Glutamatergic neuron (in vitro differentiated cells): ENCODE results near the gene ATE1. TPM values are rescaled to one million over a fixed set of nuclear protein-coding genes. Genes with fewer than 3 reads are reported as not detected.

Experiments
- DNase-seq: peaks from one replicate; pipeline ENCODE4 v3.0.0; 2022
- H3K27ac Mint-ChIP-seq: one replicate; pipeline ENCODE4 v1.8.0; 2020; ENCODE audit warnings: mild to moderate bottlenecking, mixed read lengths, inconsistent platforms; ENCODE audit not compliant: unreplicated experiment
- H3K27me3 Mint-ChIP-seq: one replicate; pipeline ENCODE4 v1.8.0; 2020; ENCODE audit warnings: mild to moderate bottlenecking, moderate library complexity, mixed read lengths, inconsistent platforms; ENCODE audit not compliant: unreplicated experiment
- H3K36me3 Mint-ChIP-seq: one replicate; pipeline ENCODE4 v1.8.0; 2020; ENCODE audit warnings: mild to moderate bottlenecking, mixed read lengths, inconsistent platforms; ENCODE audit not compliant: unreplicated experiment
- H3K4me1 Mint-ChIP-seq: one replicate; pipeline ENCODE4 v1.8.0; 2020; ENCODE audit warnings: mild to moderate bottlenecking, low read depth, mixed read lengths, inconsistent platforms; ENCODE audit not compliant: unreplicated experiment
- H3K4me3 Mint-ChIP-seq: one replicate; pipeline ENCODE4 v1.8.0; 2020; ENCODE audit warnings: mild to moderate bottlenecking, mixed read lengths, inconsistent platforms; ENCODE audit not compliant: unreplicated experiment
- H3K9me3 Mint-ChIP-seq: one replicate; pipeline ENCODE4 v1.8.0; 2020; ENCODE audit warnings: mild to moderate bottlenecking, moderate library complexity, mixed read lengths, inconsistent platforms; ENCODE audit not compliant: unreplicated experiment
- total RNA-seq: library from RNA; stranded (reverse); fragmentation: NEBNext Ultra II Directional; extraction: Animal tissue kit (Norgen Biotek cat#: 25700); gene quantifications from one replicate; pipeline ENCODE4 v1.2.1, GENCODE V29; 2021; ENCODE audit not compliant: unreplicated experiment
- TF ChIP-seq, protein P1 (sequence below): fragments of 200-600 bp; sonication (generic); IDR thresholded peaks from one replicate; pipeline ENCODE4 v1.5.0; 2021; ENCODE audit not compliant: partially characterized antibody, unreplicated experiment

Gene ATE1
- total RNA-seq, 1 donor from 2014 or later = 30.4 TPM

DNA sequence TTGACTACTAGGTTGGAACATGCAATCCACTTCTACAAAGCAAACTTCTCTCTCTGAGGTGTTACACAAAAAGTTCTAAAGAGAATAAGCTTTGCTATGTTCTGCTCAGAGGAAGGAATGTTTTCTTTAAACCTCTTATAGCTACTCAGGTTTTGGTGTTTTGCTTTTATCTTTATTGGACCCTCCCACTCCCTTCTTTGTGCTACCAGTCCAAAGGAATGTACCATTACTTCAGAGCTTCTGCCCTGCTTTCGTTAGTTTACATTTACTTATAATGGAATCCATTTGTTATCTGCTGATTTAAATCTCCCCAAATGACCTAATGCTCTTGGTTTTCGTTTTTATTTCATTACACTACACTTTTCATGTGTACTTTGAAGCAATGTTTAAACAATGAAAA lies 154.9 kb downstream of the ATE1 start:
- no peaks in the 10 kb centered on the region for H3K27me3 Mint-ChIP-seq
- TF ChIP-seq, protein P1, sequence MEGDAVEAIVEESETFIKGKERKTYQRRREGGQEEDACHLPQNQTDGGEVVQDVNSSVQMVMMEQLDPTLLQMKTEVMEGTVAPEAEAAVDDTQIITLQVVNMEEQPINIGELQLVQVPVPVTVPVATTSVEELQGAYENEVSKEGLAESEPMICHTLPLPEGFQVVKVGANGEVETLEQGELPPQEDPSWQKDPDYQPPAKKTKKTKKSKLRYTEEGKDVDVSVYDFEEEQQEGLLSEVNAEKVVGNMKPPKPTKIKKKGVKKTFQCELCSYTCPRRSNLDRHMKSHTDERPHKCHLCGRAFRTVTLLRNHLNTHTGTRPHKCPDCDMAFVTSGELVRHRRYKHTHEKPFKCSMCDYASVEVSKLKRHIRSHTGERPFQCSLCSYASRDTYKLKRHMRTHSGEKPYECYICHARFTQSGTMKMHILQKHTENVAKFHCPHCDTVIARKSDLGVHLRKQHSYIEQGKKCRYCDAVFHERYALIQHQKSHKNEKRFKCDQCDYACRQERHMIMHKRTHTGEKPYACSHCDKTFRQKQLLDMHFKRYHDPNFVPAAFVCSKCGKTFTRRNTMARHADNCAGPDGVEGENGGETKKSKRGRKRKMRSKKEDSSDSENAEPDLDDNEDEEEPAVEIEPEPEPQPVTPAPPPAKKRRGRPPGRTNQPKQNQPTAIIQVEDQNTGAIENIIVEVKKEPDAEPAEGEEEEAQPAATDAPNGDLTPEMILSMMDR = no peak
- H3K4me3 Mint-ChIP-seq = no peak overlapping the region
- no peak overlapping the region for H3K27ac Mint-ChIP-seq
- no peaks in the 10 kb centered on the region for H3K4me1 Mint-ChIP-seq
- DNase-seq = no peak
- no peaks in the 10 kb centered on the region for H3K9me3 Mint-ChIP-seq
- no peaks in the 10 kb centered on the region for H3K36me3 Mint-ChIP-seq

DNA sequence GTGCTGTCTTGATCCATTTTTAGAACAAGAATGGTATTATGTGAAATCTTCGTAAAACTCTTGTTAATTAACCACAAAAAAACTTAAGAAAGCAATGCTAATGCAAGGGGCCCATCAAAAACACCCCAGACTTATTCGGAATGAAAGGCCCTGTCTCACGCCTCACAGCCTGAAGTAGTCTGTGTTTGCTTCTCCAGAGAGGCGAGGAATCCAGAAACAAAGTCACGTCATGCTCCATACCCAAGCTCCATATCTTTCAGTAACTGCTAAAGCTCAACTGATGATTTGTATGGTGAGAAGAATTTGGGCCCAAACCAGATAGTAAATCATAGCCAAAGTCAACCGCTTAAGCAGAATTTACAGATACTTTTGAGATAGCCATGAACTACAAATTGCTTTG lies 155.4 kb downstream of the ATE1 start:
- Mint-ChIP-seq H3K27ac (no peak overlapping the region), H3K9me3 (no peaks in the 10 kb centered on the region), H3K4me3 (no peak overlapping the region), H3K4me1 (no peaks in the 10 kb centered on the region), H3K27me3 (no peaks in the 10 kb centered on the region), H3K36me3 (peaks cover under 1% of the 10 kb centered on the region)
- DNase-seq = no peak
- TF ChIP-seq, protein P1 = no peak

DNA sequence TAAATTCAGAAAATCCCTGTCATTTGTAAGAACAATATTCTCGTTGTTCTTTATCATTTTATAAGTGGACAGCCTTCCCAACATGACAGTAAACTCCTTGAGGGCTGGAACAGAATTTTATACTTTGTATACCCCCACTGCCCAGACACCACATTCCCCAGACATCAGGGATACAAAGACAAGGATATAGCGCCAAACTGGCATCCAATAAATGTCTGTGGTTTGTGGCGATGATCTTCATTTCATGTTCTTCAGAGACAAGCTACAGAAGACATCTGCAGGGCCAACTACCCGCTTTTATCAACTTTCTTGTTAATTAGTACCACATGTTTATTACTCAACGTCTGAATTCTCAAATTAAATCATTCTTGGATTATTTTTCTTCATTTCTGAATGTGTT lies 155.9 kb downstream of the ATE1 start:
- no peak for DNase-seq
- Mint-ChIP-seq H3K27ac (no peak overlapping the region), H3K9me3 (peaks cover under 1% of the 10 kb centered on the region), H3K27me3 (no peaks in the 10 kb centered on the region), H3K36me3 (peaks cover 5% of the 10 kb centered on the region), H3K4me3 (no peak overlapping the region), H3K4me1 (no peaks in the 10 kb centered on the region)
- TF ChIP-seq, protein P1 = no peak

DNA sequence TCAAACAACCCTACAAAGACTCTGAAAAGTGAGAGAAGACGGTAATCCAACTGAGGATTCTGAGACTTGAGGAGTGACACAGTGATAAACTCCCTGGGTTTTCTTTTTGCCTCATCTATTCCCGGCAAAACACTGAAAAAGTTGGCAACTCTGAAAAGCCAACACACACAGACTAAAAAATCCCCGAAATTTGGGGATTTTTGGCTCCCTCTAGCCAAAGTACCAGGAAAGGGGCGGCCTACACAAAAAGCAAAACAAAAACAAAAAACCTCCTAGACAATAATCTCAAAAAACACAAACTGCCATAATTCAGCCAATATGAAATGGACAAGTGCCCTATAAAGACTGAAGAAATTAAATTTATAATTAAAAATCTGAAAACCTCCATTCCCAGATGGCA lies 161.4 kb downstream of the ATE1 start:
- Mint-ChIP-seq H3K4me1 (no peaks in the 10 kb centered on the region), H3K27ac (no peak overlapping the region), H3K4me3 (no peak overlapping the region), H3K9me3 (peaks cover 2% of the 10 kb centered on the region), H3K27me3 (peaks cover 4% of the 10 kb centered on the region), H3K36me3 (peaks cover 14% of the 10 kb centered on the region)
- no peak for DNase-seq
- TF ChIP-seq, protein P1 = no peak

DNA sequence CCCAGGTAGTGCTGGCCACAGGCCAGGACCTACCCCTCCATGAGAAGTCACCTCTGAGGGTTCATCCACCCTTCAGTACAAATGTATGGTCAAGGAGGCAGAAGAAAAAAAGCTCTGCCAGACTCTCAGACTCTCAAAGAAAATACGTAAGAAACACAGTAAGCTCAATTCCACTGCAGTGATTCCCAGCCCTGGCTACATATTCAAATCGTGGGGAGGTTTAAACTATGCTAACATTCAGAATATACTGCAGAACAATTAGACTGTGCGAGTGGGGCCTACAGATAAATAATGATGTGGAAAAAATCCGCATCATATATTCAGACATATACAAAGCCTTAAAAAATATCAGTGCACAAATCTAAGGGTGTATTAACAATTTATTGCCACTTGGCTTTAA lies 162.6 kb downstream of the ATE1 start:
- H3K9me3 Mint-ChIP-seq = peaks cover 6% of the 10 kb centered on the region
- no peaks in the 10 kb centered on the region for H3K4me1 Mint-ChIP-seq
- peaks cover 4% of the 10 kb centered on the region for H3K27me3 Mint-ChIP-seq
- no peak overlapping the region for H3K4me3 Mint-ChIP-seq
- no peak for DNase-seq
- peaks cover 19% of the 10 kb centered on the region for H3K36me3 Mint-ChIP-seq
- TF ChIP-seq, protein P1 = no peak
- H3K27ac Mint-ChIP-seq = no peak overlapping the region
